Vagina (tissue), 2 donors: ENCODE results near the gene ABLIM1. TPM values are rescaled to one million over a fixed set of nuclear protein-coding genes. Genes with fewer than 3 reads are reported as not detected.
A peak's percentile ranks its signal among the peaks of the same experiment; 100 is the strongest.

Source experiments
- DNase-seq, 2 donors: peaks; one replicate each; pipeline ENCODE4 v3.0.0-alpha.2; 2017; ENCODE audit errors: extremely low spot score in 2 of 2
- H3K27ac ChIP-seq: fragments of 200-600 bp; sonication (generic); one replicate; pipeline ENCODE4 v1.5.1; 2019
- H3K27me3 ChIP-seq: fragments of 200-600 bp; sonication (generic); one replicate; pipeline ENCODE4 v1.5.1; 2019
- H3K36me3 ChIP-seq, 2 donors: fragments of 200-600 bp; sonication (generic); one replicate each; pipeline ENCODE4 v1.5.1; 2017 to 2019
- H3K4me1 ChIP-seq: fragments of 200-600 bp; sonication (generic); one replicate; pipeline ENCODE4 v1.5.1; 2019
- H3K4me3 ChIP-seq, 2 donors: fragments of 200-600 bp; sonication (generic); 1 replicate in 1 of 2; 2 replicates in 1 of 2; pipeline ENCODE4 v1.5.1; 2016 to 2019
- H3K9me3 ChIP-seq: fragments of 200-600 bp; sonication (generic); one replicate; pipeline ENCODE4 v1.5.1; 2019
- POLR2A ChIP-seq, 2 donors: fragments of 450-650 bp; IDR thresholded peaks; one replicate each; pipeline ENCODE4 v1.6.1; 2017; ENCODE audit warnings: antibody characterized with exemption in 2 of 2, mild to moderate bottlenecking in 2 of 2, moderate library complexity in 2 of 2
- POLR2AphosphoS5 ChIP-seq, 2 donors: sonication (generic); formaldehyde crosslinking; IDR thresholded peaks; one replicate each; pipeline ENCODE4 v1.9.0; 2017; ENCODE audit warnings: antibody characterized with exemption in 2 of 2, mild to moderate bottlenecking in 2 of 2, low read depth in 1 of 2; ENCODE audit not compliant: insufficient read depth in 1 of 2
- intact Hi-C: fragments of 100-400 bp; cut with DNase I; formaldehyde crosslinking; loops from one replicate; pipeline ENCODE4 v1.15.1; 2023
- total RNA-seq: library from RNA; depleted of rRNA; stranded (reverse); fragments of >200 nt; gene quantifications from one replicate; pipeline ENCODE4 v1.2.3, GENCODE V29; 2016
- TF ChIP-seq, protein P1 (sequence below), 3 experiments: fragments of 450-650 bp in 2 of 3; fragments of 200-600 bp in 1 of 3; sonication (generic) in 1 of 3; IDR thresholded peaks; one replicate each; pipeline ENCODE4 v1.5.1; 2017 to 2019; ENCODE audit warnings: antibody characterized with exemption in 3 of 3, mild to moderate bottlenecking in 2 of 3, moderate library complexity in 2 of 3

ABLIM1 gene
- total RNA-seq, 1 donor from 2014 or later, result 176 TPM

DNA sequence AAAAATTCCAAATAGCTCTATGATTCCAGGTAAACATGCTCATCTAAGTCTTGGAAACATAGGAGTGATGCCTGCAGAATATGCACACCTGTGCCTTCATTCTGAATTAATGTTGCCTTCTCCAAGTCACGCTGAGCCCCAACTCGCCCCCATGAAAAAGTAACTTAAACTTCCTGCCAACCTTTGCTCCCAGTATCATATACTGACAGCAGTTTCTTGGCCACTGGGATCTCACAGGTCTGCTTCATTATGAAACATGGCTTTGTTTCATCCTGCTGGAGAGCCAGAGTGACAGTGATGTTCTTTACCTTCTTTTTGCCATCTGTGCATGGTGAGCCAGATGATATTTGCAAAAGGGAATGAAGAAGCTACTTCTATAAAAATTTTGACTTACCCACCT, 34.9 kb downstream of the ABLIM1 start:
- H3K9me3 ChIP-seq, result no peaks in the 10 kb centered on the region
- H3K27ac ChIP-seq, result peak overlapping the region; percentile 79
- no peaks in the 10 kb centered on the region for H3K36me3 ChIP-seq
- intact Hi-C loops, result no loop called here
- no peak overlapping the region for H3K4me3 ChIP-seq
- TF ChIP-seq POLR2A (IDR thresholded peaks at IDR 0.05) (no peak), POLR2AphosphoS5 (IDR thresholded peaks at IDR 0.05; ENCODE audit: insufficient read depth in 1 of 2, low read depth in 1 of 2) (no peak)
- TF ChIP-seq, protein P1, sequence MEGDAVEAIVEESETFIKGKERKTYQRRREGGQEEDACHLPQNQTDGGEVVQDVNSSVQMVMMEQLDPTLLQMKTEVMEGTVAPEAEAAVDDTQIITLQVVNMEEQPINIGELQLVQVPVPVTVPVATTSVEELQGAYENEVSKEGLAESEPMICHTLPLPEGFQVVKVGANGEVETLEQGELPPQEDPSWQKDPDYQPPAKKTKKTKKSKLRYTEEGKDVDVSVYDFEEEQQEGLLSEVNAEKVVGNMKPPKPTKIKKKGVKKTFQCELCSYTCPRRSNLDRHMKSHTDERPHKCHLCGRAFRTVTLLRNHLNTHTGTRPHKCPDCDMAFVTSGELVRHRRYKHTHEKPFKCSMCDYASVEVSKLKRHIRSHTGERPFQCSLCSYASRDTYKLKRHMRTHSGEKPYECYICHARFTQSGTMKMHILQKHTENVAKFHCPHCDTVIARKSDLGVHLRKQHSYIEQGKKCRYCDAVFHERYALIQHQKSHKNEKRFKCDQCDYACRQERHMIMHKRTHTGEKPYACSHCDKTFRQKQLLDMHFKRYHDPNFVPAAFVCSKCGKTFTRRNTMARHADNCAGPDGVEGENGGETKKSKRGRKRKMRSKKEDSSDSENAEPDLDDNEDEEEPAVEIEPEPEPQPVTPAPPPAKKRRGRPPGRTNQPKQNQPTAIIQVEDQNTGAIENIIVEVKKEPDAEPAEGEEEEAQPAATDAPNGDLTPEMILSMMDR (IDR thresholded peaks at IDR 0.05), result no peak
- peaks cover 22% of the 10 kb centered on the region for H3K4me1 ChIP-seq
- H3K27me3 ChIP-seq, result no peaks in the 10 kb centered on the region
- DNase-seq, result no peak

- H3K4me1 ChIP-seq, result peaks cover 15% of the 10 kb centered on the region
- H3K27me3 ChIP-seq, result no peaks in the 10 kb centered on the region
- no peak overlapping the region for H3K4me3 ChIP-seq
- H3K27ac ChIP-seq, result no peak overlapping the region
- H3K36me3 ChIP-seq, result no peaks in the 10 kb centered on the region
- no peak for DNase-seq
- TF ChIP-seq POLR2A (IDR thresholded peaks at IDR 0.05), result no peak
- H3K9me3 ChIP-seq, result no peaks in the 10 kb centered on the region
- intact Hi-C loops, result no loop called here
These were observed 39.4 kb downstream of the ABLIM1 start for GRCh38 chr10:114618722-114619121.

- Histone ChIP-seq H3K36me3 (no peaks in the 10 kb centered on the region), H3K4me1 (peaks cover 8% of the 10 kb centered on the region), H3K9me3 (no peaks in the 10 kb centered on the region), H3K4me3 (no peak overlapping the region), H3K27me3 (no peaks in the 10 kb centered on the region), H3K27ac (no peak overlapping the region)
- intact Hi-C loops, result no loop called here
- no peak for DNase-seq
- TF ChIP-seq POLR2AphosphoS5 (IDR thresholded peaks at IDR 0.05; ENCODE audit: insufficient read depth in 1 of 2, low read depth in 1 of 2) (no peak), POLR2A (IDR thresholded peaks at IDR 0.05) (no peak)
- TF ChIP-seq, protein P1 (IDR thresholded peaks at IDR 0.05), result no peak
These were observed 41.6 kb downstream of the ABLIM1 start for GRCh38 chr10:114616516-114616915.

- TF ChIP-seq POLR2AphosphoS5 (IDR thresholded peaks at IDR 0.05; ENCODE audit: insufficient read depth in 1 of 2, low read depth in 1 of 2) (no peak), POLR2A (IDR thresholded peaks at IDR 0.05) (no peak)
- TF ChIP-seq, protein P1 (IDR thresholded peaks at IDR 0.05), result no peak
- no peak for DNase-seq
- Histone ChIP-seq H3K4me1 (peaks cover 8% of the 10 kb centered on the region), H3K27ac (no peak overlapping the region), H3K4me3 (no peak overlapping the region), H3K27me3 (no peaks in the 10 kb centered on the region), H3K9me3 (no peaks in the 10 kb centered on the region), H3K36me3 (no peaks in the 10 kb centered on the region)
- intact Hi-C loops, result no loop called here
These were observed 42.0 kb downstream of the ABLIM1 start for GRCh38 chr10:114616103-114616502.

- no peak for DNase-seq
- Histone ChIP-seq H3K27ac (no peak overlapping the region), H3K9me3 (no peaks in the 10 kb centered on the region), H3K36me3 (no peaks in the 10 kb centered on the region), H3K27me3 (no peaks in the 10 kb centered on the region), H3K4me3 (no peak overlapping the region), H3K4me1 (peaks cover 10% of the 10 kb centered on the region)
- TF ChIP-seq, protein P1 (IDR thresholded peaks at IDR 0.05), result no peak
- TF ChIP-seq POLR2A (IDR thresholded peaks at IDR 0.05) (no peak), POLR2AphosphoS5 (IDR thresholded peaks at IDR 0.05; ENCODE audit: insufficient read depth in 1 of 2, low read depth in 1 of 2) (no peak)
- intact Hi-C loops, result no loop called here
These were observed 42.5 kb downstream of the ABLIM1 start for GRCh38 chr10:114615600-114616007.
